Panc1 (cell line): ENCODE measurements around the gene ISG15. TPM values are rescaled to one million over a fixed set of nuclear protein-coding genes. Genes with fewer than 3 reads are reported as not detected.
"Not testable (repeated sequence)": the region's sequence is repeated elsewhere in the genome, so short reads cannot be mapped to it uniquely, and the experiment has no call there.

Experiments
- ATAC-seq: fragments of 200-7000 bp; cut with Tn5 transposase; 2 replicates; pipeline ENCODE4 v1.9.1; 2020; ENCODE audit warnings: mild to moderate bottlenecking, moderate library complexity
- BruUV-seq: library from RNA; stranded (reverse); fragments of 400-500 nt; replicated peaks from 2 replicates; lab custom pipeline; 2021; lab: Mats Ljungman, UMichigan
- CTCF ChIA-PET: fragments of 300-600 bp; sonication (Branson Sonifier 250); formaldehyde crosslinking; loops from one replicate; lab custom pipeline; 2022; ENCODE audit warnings: antibody characterized with exemption; lab: Charles Lee
- POLR2A ChIA-PET: fragments of 300-600 bp; sonication (Branson Sonifier 250); formaldehyde crosslinking; loops from one replicate; lab custom pipeline; 2022; ENCODE audit warnings: antibody characterized with exemption; lab: Charles Lee
- DNase-seq: peaks from one replicate; pipeline ENCODE4 v3.0.0-alpha.2; 2010; ENCODE audit warnings: low read depth, low spot score
- H3K27ac ChIP-seq: 2 replicates; pipeline ENCODE4 v1.5.1; 2011; ENCODE audit warnings: mild to moderate bottlenecking, low read length, inconsistent platforms
- H3K27me3 ChIP-seq: fragments of 200-500 bp; sonication (Bioruptor generic); 2 replicates; pipeline ENCODE4 v1.6.0; 2014; ENCODE audit warnings: low read length, inconsistent platforms; ENCODE audit not compliant: control insufficient read depth, insufficient read depth
- H3K36me3 ChIP-seq: fragments of 200-500 bp; sonication (Bioruptor generic); 2 replicates; pipeline ENCODE4 v1.5.1; 2014; ENCODE audit warnings: inconsistent platforms, mild to moderate bottlenecking, low read length, moderate library complexity; ENCODE audit not compliant: control insufficient read depth, insufficient read depth
- H3K4me1 ChIP-seq: 2 replicates; pipeline ENCODE4 v1.5.1; 2011; ENCODE audit warnings: inconsistent platforms, mild to moderate bottlenecking, low read length, moderate library complexity; ENCODE audit not compliant: control insufficient read depth, insufficient read depth
- H3K4me3 ChIP-seq, 2 experiments: 2 replicates each; pipeline ENCODE4 v1.5.1; 2011 to 2012; ENCODE audit warnings: low read depth in 2 of 2, low read length in 2 of 2, mild to moderate bottlenecking in 2 of 2, inconsistent platforms in 1 of 2, moderate library complexity in 1 of 2
- H3K9me3 ChIP-seq: fragments of 200-500 bp; sonication (Bioruptor generic); 2 replicates; pipeline ENCODE4 v1.5.1; 2014; ENCODE audit warnings: low read depth, mild to moderate bottlenecking, inconsistent platforms, low read length, moderate library complexity; ENCODE audit not compliant: control insufficient read depth, insufficient read depth
- POLR2AphosphoS5 ChIP-seq: IDR thresholded peaks from 2 replicates; pipeline ENCODE4 v1.6.1; 2012; ENCODE audit warnings: mild to moderate bottlenecking, low read depth, low read length, moderate library complexity
- SIN3A ChIP-seq: IDR thresholded peaks from 2 replicates; pipeline ENCODE4 v1.6.1; 2012; ENCODE audit warnings: low read depth, mild to moderate bottlenecking, low read length, moderate library complexity, borderline replicate concordance; ENCODE audit not compliant: insufficient read depth
- TCF7L2 ChIP-seq: IDR thresholded peaks from 2 replicates; pipeline ENCODE4 v1.6.1; 2011; ENCODE audit warnings: mild to moderate bottlenecking, low read depth, low read length, inconsistent platforms
- in situ Hi-C: cut with HindIII; loops from 2 replicates; pipeline ENCODE4 v1.10.0; 2016; ENCODE audit warnings: low sequenced_read_pairs, low pct_unique_long_range_greater_than_20kb
- intact Hi-C: fragments of 100-400 bp; cut with micrococcal nuclease; formaldehyde crosslinking; loops from one replicate; pipeline ENCODE4 v1.10.0; 2022; ENCODE audit not compliant: unreplicated experiment
- total RNA-seq: library from RNA; stranded (reverse); gene quantifications from one replicate; pipeline ENCODE4 v1.2.1, GENCODE V29; 2021; ENCODE audit not compliant: unreplicated experiment
- TF ChIP-seq, protein P1 (sequence below), 2 experiments: IDR thresholded peaks; 2 replicates each; pipeline ENCODE4 v1.6.1; 2011 to 2012; ENCODE audit warnings: low read depth in 2 of 2, control low read depth in 1 of 2, low read length in 1 of 2, mild to moderate bottlenecking in 1 of 2, moderate library complexity in 1 of 2; ENCODE audit not compliant: insufficient read depth in 1 of 2
- TF ChIP-seq, protein P2 (sequence below): fragments of 450-650 bp; IDR thresholded peaks from 2 replicates; pipeline ENCODE4 v1.5.1; 2017; ENCODE audit warnings: mild to moderate bottlenecking

ISG15 gene
- total RNA-seq, 1 experiment from 2014 or later: 102 TPM

DNA sequence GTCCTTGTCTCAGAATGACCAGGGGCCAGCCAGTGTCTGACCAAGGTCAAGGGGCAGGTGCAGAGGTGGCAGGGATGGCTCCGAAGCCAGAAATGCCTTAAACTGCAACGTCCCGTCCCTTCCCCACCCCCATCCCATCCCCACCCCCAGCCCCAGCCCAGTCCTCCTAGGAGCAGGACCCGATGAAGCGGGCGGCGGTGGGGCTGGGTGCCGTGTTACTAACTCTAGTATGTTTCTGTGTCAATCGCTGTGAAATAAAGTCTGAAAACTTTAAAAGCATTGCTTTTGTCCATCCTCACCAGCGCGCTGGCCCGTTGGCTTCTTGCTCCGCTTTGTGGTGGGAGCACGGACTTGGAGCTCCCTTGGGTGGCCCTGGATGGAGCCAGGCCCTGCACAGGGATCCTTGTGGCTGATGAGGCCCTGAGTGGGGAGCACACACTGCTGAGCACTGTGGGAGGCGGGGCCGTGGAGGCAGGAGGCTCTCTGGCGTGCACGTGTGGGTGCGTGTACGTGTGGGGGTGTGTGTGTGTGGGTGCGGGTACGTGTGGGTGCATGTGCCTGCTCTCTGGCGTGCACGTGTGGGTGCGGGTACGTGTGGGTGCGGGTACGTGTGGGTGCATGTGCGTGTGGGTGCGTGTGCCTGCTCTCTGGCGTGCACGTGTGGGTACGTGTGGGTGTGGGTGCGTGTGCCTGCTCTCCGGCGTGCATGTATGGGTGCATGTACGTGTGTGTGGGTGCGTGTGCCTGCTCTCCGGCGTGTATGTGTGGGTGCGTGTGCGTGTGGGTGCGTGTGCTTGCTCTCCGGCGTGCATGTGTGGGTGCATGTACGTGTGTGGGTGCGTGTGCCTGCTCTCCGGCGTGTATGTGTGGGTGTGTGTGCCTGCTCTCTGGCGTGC lies 42.8 kb downstream of the ISG15 start:
- no TSS peak for BruUV-seq
- in situ Hi-C loops: no loop called here
- intact Hi-C loops: no loop called here
- Histone ChIP-seq H3K27ac (no peak overlapping the region), H3K4me3 (no peak overlapping the region), H3K27me3 (no peaks in the 10 kb centered on the region), H3K4me1 (peaks cover 11% of the 10 kb centered on the region; the same call in 1 of the 2 replicates), H3K36me3 (no peaks in the 10 kb centered on the region; the same call in 1 of the 2 replicates), H3K9me3 (no peaks in the 10 kb centered on the region)
- TF ChIP-seq TCF7L2 (no peak), SIN3A (no peak), POLR2AphosphoS5 (no peak)
- TF ChIP-seq, protein P1, sequence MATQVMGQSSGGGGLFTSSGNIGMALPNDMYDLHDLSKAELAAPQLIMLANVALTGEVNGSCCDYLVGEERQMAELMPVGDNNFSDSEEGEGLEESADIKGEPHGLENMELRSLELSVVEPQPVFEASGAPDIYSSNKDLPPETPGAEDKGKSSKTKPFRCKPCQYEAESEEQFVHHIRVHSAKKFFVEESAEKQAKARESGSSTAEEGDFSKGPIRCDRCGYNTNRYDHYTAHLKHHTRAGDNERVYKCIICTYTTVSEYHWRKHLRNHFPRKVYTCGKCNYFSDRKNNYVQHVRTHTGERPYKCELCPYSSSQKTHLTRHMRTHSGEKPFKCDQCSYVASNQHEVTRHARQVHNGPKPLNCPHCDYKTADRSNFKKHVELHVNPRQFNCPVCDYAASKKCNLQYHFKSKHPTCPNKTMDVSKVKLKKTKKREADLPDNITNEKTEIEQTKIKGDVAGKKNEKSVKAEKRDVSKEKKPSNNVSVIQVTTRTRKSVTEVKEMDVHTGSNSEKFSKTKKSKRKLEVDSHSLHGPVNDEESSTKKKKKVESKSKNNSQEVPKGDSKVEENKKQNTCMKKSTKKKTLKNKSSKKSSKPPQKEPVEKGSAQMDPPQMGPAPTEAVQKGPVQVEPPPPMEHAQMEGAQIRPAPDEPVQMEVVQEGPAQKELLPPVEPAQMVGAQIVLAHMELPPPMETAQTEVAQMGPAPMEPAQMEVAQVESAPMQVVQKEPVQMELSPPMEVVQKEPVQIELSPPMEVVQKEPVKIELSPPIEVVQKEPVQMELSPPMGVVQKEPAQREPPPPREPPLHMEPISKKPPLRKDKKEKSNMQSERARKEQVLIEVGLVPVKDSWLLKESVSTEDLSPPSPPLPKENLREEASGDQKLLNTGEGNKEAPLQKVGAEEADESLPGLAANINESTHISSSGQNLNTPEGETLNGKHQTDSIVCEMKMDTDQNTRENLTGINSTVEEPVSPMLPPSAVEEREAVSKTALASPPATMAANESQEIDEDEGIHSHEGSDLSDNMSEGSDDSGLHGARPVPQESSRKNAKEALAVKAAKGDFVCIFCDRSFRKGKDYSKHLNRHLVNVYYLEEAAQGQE (IDR thresholded peaks at IDR 0.05; ENCODE audit: insufficient read depth in 1 of 2, low read depth in 2 of 2, low read length in 1 of 2): no peak
- TF ChIP-seq, protein P2, sequence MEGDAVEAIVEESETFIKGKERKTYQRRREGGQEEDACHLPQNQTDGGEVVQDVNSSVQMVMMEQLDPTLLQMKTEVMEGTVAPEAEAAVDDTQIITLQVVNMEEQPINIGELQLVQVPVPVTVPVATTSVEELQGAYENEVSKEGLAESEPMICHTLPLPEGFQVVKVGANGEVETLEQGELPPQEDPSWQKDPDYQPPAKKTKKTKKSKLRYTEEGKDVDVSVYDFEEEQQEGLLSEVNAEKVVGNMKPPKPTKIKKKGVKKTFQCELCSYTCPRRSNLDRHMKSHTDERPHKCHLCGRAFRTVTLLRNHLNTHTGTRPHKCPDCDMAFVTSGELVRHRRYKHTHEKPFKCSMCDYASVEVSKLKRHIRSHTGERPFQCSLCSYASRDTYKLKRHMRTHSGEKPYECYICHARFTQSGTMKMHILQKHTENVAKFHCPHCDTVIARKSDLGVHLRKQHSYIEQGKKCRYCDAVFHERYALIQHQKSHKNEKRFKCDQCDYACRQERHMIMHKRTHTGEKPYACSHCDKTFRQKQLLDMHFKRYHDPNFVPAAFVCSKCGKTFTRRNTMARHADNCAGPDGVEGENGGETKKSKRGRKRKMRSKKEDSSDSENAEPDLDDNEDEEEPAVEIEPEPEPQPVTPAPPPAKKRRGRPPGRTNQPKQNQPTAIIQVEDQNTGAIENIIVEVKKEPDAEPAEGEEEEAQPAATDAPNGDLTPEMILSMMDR: no peak
- CTCF ChIA-PET: no interaction called here
- no peak for DNase-seq
- ATAC-seq: no peak
- POLR2A ChIA-PET: no interaction called here

DNA sequence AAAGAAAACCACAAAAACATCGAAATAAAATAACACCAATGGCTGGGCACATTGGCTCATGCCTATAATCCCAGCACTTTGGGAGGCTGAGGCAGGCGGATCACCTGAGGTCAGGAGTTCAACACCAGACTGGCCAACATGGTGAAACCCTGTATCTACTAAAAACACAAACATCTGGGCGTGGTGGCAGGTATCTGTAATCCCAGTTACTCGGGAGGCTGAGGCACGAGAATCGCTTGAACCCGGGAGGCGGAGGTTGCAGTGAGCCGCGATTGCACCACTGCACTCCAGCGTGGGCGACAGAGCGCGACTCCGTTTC lies 44.4 kb downstream of the ISG15 start:
- H3K27me3 ChIP-seq, H3K27ac ChIP-seq, H3K36me3 ChIP-seq, CTCF ChIA-PET, in situ Hi-C loops, H3K9me3 ChIP-seq, H3K4me3 ChIP-seq, ATAC-seq, intact Hi-C loops, DNase-seq, BruUV-seq: not testable (repeated sequence)
- POLR2A ChIA-PET: interaction anchor here (0.6 kb wide), 1 partner anchor 64 kb away, joined by 3 read pairs; no protein-coding TSS in a partner anchor
- H3K4me1 ChIP-seq: peaks cover 11% of the 10 kb centered on the region; the same call in 1 of the 2 replicates
